Measurements from ENCODE around the gene MYT1. TPM values are rescaled to one million over a fixed set of nuclear protein-coding genes. Genes with fewer than 3 reads are reported as not detected.

The MYT1 gene
- total and polyA plus RNA-seq, 2 experiments from 2014 or later, result 0.39 to 0.50 TPM

DNA sequence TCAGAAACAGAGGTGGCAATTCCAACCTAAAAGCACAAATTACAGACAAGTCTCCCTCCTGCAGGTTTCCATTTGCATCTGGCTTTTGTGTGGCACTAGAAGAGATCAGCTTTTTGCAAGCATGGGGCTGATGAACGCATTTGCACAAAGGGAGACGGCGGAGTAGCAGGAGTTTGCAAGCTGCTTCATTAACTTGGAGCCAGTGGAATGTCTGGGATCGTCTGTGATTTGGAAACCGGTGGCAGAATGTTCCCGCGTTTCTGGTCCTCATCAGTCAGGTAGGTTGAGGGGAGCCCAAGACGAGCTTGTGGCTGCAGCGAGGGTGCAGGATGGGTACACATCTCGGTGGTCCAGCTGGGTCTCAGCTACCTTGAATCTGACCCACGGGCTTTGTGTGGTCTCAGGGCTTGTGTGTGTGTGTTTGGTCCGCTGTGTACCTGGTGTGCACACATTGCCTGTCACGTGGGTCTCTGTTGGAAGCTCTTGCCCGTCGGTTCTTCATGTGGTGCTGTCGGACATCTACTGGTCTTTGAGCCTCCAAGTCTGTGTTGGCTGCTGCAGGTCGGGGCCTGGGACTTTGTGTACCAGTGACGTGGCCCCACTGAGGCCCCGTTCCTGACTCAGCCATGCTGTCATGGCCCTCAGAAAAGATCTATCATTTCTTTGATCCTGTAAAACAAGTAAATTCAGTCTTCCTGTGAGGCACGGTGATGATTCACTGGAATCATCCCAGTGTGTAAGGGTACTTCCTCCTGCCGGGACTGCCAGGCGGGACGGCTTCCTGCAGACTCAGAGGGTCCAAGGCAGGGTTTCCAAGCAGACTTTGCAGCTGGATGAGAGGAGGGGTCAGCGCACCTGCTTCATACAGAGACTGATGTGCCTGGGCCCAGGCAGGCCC lies 12.4 kb upstream of the MYT1 start:
- DNase-seq (ENCODE audit: low read depth in 1 of 2, low spot score in 1 of 2), result no peak
- Histone ChIP-seq H3K27ac (no peak overlapping the region), H3K4me1 (ENCODE audit: low read depth) (no peaks in the 10 kb centered on the region), H3K4me3 (no peak overlapping the region), H3K36me3 (no peaks in the 10 kb centered on the region), H3K27me3 (no peaks in the 10 kb centered on the region), H3K9me3 (ENCODE audit: low read depth) (no peaks in the 10 kb centered on the region)
- TF ChIP-seq, protein P1, sequence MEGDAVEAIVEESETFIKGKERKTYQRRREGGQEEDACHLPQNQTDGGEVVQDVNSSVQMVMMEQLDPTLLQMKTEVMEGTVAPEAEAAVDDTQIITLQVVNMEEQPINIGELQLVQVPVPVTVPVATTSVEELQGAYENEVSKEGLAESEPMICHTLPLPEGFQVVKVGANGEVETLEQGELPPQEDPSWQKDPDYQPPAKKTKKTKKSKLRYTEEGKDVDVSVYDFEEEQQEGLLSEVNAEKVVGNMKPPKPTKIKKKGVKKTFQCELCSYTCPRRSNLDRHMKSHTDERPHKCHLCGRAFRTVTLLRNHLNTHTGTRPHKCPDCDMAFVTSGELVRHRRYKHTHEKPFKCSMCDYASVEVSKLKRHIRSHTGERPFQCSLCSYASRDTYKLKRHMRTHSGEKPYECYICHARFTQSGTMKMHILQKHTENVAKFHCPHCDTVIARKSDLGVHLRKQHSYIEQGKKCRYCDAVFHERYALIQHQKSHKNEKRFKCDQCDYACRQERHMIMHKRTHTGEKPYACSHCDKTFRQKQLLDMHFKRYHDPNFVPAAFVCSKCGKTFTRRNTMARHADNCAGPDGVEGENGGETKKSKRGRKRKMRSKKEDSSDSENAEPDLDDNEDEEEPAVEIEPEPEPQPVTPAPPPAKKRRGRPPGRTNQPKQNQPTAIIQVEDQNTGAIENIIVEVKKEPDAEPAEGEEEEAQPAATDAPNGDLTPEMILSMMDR (IDR thresholded peaks at IDR 0.05; ENCODE audit: low read depth, low read length), result no peak

DNA sequence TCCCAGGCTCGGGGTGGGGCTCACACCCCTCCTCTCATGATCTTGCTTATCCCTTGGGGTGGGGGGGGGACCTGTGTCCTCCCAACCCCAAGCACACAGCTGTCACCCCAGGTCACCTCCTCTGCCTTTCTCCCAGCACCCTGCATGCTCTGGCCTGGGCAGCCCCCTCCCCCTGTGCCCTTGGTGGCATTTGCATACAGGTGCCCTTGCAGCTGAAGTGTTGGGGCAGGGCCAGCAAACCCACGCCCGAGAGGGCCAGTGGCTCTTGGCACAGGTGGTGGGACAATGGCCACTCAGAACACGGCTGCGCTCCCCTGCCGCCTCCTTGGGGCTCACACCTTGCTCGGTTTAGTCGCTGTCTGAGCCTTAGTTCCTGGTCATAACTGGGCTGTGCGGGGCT lies 11.3 kb upstream of the MYT1 start:
- H3K27me3 ChIP-seq, result no peaks in the 10 kb centered on the region
- H3K4me3 ChIP-seq, result no peak overlapping the region
- H3K9me3 ChIP-seq (ENCODE audit: low read depth), result no peaks in the 10 kb centered on the region
- TF ChIP-seq, protein P1 (IDR thresholded peaks at IDR 0.05; ENCODE audit: low read depth, low read length), result no peak
- DNase-seq (ENCODE audit: low read depth in 1 of 2, low spot score in 1 of 2), result no peak
- no peaks in the 10 kb centered on the region for H3K4me1 ChIP-seq (ENCODE audit: low read depth)
- H3K27ac ChIP-seq, result no peak overlapping the region
- no peaks in the 10 kb centered on the region for H3K36me3 ChIP-seq

DNA sequence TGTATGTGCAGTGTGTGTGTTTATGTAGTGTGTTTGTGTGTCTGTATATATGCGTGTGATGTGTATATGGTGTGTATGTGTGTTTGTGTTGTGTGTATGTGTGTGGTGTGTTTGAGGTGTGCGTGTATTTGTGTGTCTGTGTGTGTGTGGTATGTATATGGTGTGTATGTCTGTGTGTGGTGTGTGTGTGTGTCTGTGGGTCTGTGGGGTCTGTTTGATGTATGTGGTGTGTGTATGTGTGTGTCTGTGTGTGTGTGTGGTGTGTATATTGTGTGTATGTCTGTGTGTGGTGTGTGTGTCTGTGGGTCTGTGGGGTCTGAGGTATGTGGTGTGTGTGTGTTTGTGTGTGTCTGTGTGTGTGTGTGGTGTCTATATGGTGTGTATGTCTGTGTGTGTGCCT lies 10.8 kb upstream of the MYT1 start:
- Histone ChIP-seq H3K4me3 (no peak overlapping the region), H3K27me3 (no peaks in the 10 kb centered on the region), H3K4me1 (ENCODE audit: low read depth) (no peaks in the 10 kb centered on the region), H3K9me3 (ENCODE audit: low read depth) (no peaks in the 10 kb centered on the region), H3K36me3 (no peaks in the 10 kb centered on the region), H3K27ac (no peak overlapping the region)
- DNase-seq (ENCODE audit: low read depth in 1 of 2, low spot score in 1 of 2), result no peak
- TF ChIP-seq, protein P1 (IDR thresholded peaks at IDR 0.05; ENCODE audit: low read depth, low read length), result no peak

DNA sequence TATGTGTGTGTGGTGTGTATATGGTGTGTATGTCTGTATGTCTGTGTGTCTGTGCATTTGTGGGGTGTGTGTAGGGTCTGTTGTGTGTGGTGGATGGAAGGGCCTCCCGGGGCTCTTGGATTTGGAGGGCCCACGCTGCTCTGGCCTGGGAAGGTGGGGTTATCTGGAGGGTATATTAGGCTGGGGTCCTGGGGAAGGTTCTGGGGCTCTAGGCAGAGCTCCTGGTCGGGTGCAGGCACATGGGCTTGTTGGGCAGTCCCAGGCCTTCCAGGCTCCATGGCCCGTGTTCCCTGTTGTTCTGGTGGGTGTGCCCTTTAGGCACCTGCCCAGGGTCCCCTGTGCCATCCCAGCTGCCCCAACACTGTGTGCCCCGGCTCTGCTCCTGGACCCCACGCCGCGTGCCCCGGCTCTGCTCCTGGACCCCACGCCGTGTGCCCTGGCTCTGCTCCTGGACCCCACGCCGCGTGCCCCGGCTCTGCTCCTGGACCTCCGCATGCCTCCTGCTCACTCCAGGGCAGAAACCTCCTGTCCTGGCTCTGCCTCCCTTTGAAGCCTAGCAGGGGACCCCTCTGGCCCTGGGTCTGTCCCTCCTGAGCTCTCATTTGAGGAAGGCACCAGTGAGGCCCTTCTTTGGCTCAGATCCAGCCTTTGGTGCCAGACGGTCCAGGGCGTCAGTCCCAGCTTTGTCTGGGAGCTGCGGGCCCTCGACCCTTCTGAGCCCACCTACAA lies 10.2 kb upstream of the MYT1 start:
- H3K27me3 ChIP-seq, result no peaks in the 10 kb centered on the region
- TF ChIP-seq, protein P1 (IDR thresholded peaks at IDR 0.05; ENCODE audit: low read depth, low read length), result no peak
- no peaks in the 10 kb centered on the region for H3K9me3 ChIP-seq (ENCODE audit: low read depth)
- H3K36me3 ChIP-seq, result no peaks in the 10 kb centered on the region
- no peak for DNase-seq (ENCODE audit: low read depth in 1 of 2, low spot score in 1 of 2)
- no peak overlapping the region for H3K4me3 ChIP-seq
- no peaks in the 10 kb centered on the region for H3K4me1 ChIP-seq (ENCODE audit: low read depth)
- no peak overlapping the region for H3K27ac ChIP-seq

DNA sequence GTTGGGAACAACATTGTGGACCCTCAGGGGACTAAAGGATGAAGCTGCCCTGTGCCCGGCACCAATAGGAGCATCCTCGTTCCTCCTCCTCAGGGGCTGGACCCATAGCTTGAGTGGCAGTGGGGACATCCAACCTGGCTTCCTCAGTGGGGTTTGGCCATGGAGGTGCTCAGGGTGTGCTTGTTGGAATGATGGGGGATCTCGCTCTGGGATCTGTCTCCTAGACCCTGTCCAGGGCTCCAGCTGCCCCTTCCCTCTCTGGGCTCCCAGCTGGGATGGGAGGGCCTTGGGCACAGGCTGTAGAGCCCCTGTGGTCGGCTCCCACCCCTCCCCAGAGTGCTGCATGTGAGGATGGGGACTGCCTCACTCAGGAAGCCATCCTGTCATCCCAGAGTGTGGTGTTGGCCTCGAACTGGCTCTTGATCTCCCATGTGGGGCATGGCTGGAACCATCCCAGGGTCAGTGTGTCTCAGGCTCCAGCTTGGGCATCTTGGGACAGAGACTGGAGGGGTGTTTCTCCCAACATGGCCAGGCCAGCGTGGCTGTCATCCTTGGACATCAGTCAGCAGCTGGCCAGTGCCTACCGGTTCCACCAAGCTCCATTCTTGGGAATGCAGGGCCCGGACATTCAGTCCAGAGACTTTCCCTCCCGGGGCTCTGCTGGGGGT lies 9.5 kb upstream of the MYT1 start:
- H3K4me3 ChIP-seq, result no peak overlapping the region
- TF ChIP-seq, protein P1 (IDR thresholded peaks at IDR 0.05; ENCODE audit: low read depth, low read length), result no peak
- H3K4me1 ChIP-seq (ENCODE audit: low read depth), result no peaks in the 10 kb centered on the region
- DNase-seq (ENCODE audit: low read depth in 1 of 2, low spot score in 1 of 2), result no peak
- H3K36me3 ChIP-seq, result no peaks in the 10 kb centered on the region
- H3K9me3 ChIP-seq (ENCODE audit: low read depth), result no peaks in the 10 kb centered on the region
- peaks cover under 1% of the 10 kb centered on the region for H3K27me3 ChIP-seq
- no peak overlapping the region for H3K27ac ChIP-seq
